ENCODE results near the gene SYNDIG1.

The SYNDIG1 gene

DNA sequence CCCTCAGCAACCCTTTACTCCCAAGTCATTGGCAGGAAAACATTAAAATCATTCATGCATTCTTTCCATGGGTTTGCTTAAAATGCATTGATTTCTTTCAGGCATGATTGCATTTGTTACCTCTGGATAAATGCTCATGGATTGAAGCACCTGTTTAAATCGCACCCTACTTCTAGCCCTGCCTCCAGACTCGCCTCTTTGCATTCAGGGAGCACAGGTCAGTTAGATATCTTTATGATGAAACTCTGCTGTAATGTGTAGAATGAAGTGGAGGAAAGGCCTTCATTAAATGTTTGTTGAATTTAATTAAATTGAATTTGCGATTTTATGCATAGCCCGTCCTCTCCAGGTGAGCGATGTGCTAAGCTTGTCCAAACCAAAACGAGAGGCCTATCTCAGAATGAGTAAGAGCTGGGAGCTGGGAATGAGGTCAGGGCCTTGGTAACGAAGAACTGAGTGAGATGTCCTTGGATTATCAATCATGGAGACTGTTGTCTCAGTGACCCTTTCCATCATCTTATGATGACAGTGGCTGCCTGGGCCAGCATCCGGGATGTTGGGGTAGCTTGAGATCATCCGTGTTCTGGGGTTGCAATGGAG, 210.1 kb downstream of the SYNDIG1 start:
- DNase-seq: no peak

DNA sequence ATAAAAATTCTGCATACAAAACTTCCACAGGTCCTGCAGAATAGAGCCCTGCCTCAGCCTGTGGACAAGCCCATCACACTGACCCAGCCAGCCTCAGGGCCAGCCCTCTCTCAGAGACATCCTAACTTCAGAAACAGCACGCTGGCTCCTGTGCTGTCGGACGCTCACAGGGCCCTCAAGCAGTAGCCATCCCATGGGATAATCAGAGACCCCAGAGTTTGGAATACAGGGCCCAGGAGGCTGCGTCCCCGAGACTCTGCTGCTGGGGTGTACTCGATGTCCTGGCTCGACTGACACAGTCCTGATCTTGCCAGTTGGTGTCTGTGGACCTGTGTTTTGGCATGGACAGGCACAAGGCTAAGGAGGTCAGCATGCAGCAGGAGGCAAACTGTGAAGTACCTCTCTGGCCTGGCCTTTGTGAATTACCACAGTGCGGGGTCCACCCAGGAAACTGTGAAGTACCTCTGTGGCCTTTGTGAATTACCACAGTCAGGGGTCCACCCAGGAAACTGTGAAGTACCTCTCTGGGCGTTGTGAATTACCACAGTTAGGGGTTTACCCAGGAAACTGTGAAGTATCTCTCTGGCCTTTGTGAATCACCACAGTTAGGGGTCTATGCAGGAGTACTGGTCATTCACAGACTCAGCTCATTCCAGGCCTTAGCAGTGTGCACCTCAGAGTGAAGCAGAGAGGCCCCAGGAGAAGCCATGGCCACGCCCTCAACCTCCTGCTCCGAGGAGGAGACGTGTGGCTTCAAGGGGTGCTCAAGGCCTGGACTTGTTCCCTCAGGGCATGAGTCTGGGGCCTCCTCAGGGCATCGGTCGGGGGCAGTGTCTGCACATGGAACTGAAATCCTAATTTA, 212.4 kb downstream of the SYNDIG1 start:
- DNase-seq: no peak

DNA sequence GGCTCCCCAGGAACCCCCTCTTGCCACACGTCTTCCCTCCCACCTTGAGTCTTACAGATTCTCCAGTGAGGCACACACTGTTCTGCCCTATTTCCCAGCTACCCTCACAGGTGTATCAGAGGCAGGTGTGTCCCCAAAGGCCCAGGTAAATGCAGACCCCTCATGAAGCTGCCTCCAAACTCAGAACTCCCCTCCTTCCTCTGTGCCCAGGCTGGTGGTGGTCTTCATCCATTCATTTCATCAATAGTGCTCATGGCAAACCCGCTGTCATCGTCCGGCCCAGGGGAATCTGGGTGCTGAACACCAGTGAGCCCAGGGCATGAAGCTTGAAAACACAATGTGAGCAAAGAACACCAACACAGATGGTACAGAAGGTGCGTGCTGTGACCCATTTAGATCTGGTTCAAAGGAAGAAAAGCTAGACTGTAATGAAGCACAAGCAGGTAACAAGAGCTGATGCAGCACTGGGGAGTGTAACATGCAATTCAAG, 213.1 kb downstream of the SYNDIG1 start:
- no peak for DNase-seq

DNA sequence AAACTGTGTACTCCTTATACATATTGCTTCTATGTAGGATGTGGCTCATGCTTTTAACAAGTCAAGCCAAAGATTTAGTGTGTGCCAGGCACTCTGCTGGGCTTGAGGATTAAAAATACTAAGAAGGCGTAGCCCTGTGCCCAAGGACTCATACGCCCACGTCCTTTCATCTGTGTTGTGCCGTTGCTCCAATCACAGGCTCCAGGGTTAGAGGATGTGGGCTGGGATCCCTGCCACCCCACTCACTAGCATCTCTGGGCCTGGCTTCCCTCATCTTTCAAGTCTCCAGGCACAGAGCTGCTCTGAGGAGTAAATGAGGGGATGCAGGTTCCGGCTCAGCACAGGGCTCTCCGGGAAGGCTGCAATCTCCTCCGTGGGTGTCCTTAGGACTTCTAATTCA, 214.2 kb downstream of the SYNDIG1 start:
- no peak for DNase-seq

DNA sequence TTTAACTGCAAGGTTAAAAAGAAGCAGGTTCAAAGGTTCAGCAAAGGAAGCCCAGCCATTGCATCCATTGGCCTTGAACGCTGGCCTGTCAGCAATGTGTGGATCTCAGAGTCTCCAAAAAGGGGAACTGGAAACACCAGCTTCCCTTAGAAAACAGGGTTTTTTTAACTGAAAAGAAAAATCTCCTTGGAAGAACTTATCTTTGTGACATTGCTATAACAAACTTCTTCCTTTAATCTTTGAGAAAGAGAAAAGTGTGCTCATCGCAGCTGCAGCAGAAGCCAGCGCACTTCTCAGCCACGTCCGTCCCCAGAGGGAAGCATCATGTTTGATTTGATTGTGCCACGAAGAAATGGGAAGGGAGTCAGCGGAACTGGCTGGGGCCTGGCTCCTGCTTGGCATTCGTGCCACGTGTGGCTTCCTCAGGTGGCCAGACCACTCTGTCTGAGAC, 215.0 kb downstream of the SYNDIG1 start:
- no peak for DNase-seq

DNA sequence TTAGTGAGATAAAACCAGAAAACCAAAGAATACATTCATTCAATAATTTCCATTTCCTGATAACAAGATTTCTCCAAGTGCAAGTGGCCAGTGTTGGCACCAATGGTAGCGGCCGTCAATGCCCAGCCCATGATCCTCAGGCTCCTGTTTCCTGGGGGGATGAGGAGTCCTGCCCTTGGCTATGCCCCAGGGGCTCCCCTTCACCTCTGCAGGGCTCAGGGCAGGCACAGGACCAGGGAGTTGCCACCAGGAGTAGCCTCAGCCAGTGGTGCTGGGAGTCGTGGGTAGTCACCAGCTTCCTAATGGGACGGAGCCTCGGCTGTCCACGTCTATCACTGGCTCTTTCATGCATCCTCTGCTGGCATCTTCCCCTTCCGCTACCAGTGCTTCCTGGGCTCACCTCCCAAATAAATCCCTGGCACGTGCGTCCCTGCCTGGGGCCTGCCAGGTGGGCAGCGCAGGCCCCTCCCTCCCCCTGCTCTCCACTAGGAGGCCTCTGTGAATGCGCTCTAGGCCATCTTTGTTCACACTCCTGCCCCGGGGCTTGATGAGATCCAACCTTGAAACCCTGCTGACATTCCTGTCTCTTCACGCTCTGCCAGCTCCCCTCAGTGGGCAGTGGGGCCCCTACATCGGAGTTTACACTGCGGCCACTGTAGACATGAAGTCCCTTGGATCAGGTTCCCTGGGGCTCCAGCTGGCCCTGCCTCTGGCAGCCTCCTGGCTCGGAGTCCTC, 215.7 kb downstream of the SYNDIG1 start:
- DNase-seq: no peak

DNA sequence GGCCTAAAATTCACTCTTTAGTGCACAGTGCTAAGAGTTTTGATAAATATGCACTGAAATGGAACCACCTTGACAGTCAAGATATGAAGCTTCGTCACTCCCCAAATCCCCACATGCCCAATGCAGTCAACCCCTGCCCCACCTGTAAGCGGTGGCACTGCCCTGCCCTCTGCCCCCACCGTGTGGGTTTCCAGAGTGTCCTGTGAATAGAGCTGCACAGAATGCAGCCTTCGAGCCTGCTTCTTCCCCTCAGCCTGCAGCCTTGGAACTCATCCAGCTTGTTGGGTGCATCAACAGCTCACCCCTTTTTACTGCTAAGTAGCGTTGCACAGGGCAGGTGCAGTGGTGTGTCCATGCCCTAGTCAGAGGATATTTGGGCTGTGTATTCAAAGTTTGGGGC, 216.3 kb downstream of the SYNDIG1 start:
- DNase-seq: no peak

DNA sequence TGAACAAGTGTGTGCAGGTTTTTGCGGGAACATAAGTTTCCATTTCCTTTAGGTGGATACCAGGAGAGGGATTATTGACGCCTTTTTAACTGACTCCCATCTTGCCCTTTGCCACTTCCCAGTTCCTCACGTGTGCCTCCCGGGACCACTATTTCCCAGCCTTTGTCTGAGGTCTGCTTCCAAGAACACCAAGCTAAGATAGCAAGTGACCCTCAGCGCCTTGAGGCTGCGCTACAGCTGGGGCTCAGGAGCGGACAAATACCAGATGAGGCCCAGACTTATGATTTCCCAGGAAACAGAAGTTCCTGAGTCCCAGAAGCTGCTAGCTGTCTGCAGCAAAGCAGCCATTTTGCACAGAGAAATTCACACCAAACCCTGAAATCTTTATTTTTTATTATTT, 216.7 kb downstream of the SYNDIG1 start:
- no peak for DNase-seq

DNA sequence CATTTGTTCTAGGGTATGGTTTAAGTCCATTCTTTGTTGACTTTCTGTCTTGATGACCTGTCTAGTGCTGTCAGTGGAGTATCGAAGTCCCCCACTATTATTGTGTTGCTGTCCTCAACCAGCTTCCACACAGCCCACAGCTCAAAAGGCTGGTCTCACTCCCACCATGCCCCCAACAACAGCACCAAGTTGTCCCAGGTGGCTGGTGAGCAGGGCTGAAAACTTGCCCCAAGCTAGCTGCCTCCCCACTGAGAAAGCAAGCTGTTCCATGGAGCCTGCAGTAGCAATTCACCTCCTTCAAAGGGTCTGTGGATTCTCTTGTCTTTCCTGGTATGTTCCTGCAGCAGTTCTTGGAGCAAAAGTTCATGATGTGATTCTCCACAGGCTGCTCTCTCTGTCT, 221.0 kb downstream of the SYNDIG1 start:
- DNase-seq: no peak

DNA sequence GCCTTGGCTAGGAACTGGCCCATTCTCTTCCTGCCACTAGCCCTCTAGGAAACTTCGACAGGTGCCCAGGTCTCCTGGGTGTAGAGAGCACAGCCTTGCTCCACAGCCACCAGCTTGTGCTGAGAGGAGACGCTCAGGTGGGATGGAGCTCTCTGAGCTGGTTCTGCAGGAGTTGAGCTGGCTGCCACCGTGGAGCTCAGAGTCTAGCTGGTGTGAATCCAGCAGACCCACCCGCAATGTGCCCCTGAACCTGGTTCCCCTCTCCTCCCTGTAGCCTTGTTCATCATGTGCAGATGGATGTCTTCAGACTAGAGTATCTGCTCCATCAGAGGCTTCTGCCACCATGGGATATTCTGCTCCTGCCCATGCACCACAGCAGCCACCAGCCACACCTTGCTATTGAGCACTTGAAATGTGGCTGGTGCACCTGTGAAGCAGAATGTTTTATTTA, 222.5 kb downstream of the SYNDIG1 start:
- DNase-seq: no peak

DNA sequence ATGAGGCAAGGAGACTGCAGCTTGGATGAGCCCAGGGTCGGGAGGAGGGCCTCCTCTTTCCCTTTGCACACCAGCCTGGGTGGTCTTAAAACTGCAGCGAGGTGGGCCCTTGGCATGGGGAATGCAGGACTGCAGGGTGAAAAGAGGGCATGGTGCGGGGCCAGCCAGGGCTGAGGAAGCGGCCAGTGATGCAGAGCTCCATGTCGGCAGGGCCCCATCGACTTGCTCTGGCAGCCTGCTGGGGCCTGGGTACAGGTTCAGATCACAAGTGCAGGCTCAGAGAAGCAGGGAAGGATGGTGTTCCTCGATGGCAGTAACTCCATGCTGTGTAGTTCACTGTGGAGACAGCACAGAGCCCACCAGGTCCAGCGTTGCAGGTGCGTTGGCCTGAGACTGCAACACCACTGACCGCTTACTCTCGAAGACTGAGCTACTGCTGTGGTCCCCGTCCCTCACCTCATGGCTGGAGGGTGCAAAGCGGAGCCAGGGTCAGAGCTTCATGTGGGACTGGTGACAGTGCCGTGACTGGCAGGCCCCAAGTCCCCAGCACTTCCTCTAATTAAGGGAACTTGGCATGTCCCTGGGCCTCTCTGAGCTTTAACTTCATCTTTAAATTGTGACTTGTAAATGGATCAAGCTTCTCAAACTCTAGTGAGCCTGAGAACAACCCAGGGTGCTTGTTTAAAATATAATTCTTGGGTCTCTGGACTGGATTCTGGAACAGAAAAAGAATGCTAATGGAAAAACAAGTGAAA, 223.2 kb downstream of the SYNDIG1 start:
- DNase-seq: no peak

DNA sequence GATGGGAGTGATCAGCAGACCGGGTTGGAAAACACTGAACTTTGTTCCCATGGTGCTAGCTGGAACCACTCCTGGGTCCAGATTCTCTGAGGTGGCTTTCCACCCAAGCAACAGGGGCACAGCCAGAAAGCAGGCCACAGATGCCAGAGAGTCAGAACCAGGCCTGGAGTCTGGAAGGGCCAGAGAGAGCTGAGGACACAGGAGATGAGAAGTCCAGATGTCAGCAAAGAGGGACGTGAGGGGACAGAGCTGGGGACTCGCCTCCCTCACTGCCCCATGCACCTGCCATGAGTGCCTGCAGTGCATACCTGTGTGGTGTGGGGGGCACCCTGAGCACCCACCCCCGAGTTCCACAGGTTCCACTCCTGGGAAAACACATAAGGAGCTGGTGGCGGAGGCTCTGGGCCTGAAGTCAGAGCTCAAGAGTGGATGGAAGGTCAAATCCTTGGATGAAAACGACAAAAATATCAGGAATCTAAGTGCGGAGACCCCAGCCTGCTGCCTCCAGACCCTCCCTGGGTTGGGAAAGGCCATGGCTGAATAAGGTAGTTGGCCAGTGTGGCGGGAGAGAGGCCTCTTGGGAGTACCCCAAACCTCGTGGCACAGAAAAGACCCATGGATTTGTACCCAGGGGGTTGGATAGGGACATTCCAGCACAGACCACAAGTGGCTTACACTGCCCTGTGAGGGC, 224.2 kb downstream of the SYNDIG1 start:
- no peak for DNase-seq

DNA sequence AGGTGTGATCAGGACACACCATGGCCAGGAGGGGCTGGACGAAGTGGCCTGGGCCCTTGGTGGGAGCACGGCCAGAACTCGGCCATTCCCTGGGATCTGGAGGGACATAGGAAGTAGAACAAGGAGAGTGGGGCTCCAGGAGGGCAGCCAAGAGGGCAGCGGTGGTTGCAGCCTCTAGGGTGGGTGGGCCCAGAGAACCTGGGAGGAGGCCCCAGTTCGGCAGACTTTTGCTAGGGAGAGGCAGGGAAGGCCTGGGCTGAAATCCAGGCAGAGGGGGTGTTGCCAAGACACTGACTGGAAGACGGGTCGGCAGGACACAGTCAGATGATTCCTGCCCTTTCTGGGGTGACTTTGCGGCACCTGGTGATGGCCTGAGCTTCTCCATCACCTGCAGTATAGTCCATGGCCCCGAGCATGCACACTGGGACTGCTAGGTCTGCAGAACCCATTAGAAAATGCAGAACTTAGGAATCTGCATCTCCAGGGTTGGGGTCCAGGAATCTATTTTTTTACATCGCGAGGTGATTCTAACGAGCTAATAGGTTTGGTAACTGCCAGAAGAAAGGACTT, 224.8 kb downstream of the SYNDIG1 start:
- no peak for DNase-seq

DNA sequence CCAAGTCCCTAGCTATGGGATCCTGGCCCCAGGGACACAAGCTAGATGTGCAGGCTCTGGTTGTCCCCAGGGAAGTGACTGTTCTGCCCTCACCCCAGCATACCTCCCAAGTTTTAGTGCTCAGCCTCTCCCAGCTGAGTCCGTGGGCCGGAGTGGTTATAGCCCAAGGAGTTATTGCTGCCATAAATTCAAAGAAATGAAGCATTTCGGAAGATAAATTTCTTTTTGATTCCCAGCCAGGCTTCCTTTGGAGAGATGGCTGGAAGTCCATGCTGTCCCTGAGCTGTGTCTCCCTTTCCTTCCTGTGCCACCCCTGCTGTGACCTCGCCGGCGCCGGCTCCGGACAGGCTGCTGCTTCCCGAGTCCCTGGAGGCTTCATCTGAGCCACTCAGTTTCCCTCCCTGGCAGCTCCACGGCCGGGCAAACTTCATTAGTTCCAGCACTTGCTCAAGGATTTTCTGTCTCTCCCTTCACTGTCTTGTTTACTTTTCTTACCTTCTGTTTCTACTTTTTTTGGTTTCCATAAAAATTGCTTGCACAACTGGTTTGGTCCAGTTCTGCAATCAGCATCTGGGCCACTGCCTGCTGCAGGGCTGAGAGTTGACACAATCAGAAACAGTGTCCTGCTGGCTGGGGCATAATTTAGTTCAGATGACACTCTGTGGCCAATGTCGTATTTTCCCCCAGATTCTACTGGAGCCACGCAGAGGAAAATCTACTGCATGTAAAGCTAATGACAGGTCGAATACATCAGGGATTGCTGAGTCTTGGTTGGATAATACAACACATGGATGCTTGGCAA, 225.5 kb downstream of the SYNDIG1 start:
- DNase-seq: no peak

DNA sequence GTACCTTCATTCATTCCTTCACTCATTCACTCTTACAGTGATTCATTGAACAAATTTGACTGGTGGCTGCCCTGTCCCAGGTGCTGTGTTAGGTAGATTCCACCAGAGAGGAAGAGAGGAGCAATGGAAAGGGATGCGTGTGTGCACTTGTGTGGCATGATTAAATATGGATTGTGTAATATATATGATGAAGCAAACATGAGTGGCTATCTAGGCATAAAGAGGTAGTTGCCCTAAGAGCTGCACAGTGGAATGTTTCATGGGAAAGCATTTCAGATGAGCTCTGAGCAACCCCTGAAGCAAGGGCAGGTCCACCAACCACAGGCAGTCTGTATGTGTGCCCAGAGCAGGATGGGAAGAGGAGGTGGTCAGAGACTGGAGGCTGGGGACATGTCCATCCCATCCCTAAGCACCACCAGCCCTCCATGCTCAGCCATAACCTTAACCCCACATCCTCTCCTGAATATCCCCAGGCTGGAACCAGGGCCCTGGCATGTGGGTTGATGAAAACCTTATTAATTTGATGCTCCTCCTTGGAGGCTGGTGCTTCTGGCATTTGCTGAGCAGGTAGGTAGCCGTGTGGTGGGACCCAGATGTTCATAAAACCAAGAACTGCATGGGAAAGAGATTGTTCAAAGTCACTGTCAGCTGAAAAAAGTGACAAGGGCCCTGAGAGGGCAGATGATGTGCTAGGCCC, 226.2 kb downstream of the SYNDIG1 start:
- no peak for DNase-seq

DNA sequence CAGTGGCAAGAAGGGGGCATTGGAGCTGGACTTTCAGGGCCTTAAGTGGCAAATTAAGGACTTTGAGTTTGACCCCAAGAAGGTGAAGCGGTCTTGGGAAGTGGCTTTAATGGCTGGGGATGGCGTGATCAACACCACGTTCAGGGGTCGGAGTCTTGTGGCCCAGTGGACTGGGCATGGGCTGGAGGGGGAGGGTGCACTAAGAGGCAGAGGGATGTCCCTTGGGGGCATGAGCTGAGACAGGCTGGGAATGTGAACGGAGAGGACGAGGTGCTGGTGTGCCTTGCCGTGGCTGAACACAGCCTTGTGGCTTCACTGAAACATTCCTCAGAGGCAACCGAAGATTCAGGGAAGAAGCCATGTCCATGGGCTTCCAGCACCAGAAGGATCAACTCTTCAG, 227.0 kb downstream of the SYNDIG1 start:
- DNase-seq: no peak

DNA sequence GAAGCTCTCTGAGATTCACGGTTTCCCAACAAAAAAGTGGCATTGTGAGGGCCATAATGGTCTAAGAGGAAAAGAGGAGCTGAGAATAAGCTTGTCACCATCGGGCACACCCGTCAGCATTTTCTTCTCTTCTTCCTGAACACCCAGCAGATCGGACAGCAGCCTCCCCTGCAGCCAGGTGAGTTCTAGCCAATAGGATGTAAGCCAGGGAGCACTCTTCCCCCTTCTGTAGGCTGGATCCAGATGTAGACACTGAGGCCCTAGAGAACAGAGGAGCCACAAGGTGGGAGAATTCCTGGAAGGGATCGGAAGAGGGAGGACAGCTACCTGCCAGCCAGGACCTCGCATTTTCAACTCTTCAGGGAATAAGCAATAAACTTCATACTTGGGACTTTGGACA, 228.0 kb downstream of the SYNDIG1 start:
- DNase-seq: no peak

DNA sequence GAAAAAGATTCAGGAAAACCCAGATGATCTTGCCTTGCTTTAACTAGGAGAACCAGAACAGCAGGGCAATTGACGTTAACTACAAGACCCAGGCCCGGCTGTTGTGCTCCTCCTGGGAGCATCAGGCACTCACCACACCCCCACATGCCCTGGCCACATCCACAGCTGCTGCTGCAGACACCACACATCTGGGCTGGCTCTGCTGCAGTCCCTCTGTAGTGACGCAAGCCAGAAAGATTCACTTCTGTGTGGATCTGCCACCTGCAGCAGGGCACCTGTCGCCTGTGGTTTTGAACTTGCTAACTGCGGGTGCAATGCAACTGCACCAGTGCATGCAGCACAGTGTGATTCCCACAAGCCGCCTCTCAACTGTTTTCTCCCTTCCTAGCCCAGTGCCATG, 228.8 kb downstream of the SYNDIG1 start:
- DNase-seq: no peak

DNA sequence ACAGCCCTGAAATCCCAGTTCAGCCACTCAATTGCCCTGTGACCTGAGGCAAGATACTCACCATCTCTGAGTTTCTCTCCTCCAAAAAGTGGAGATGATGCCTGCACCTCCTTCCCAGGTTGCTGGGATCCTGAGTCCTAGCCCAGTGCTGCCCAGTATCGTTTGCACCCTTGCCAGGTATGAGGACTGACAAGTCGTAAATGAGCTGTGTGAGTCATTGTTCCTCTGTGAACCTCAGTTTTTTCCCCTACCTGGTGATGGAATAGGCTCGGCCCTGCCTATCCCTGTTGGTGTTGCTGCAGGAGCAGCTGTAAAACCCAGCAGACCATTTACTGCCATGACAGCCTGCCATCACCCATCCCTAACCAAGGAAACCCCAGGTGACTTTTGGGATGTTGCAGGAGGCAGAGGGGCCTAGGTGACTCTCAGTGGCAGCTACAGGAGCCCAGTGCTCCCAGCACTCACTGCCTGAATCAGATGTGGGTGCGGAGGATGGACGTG, 229.3 kb downstream of the SYNDIG1 start:
- DNase-seq: no peak

Measured in hematopoietic multipotent progenitor cell treated with erythropoietin and hydrocortisone succinate and interleukin-3 and kit ligand, for 8 days (in vitro differentiated cells).